Mesenteric fat pad (tissue), 1 donor: ENCODE measurements around the gene SMDT1. TPM values are rescaled to one million over a fixed set of nuclear protein-coding genes. Genes with fewer than 3 reads are reported as not detected.
A peak's percentile ranks its signal among the peaks of the same experiment; 100 is the strongest.

Experiments
- DNase-seq: peaks from one replicate; pipeline ENCODE4 v3.0.0-alpha.2; 2020; ENCODE audit warnings: low spot score
- long read RNA-seq: library from polyadenylated mRNA; unstranded; transcript quantifications from one replicate; pipeline ENCODE4 v2.0.0, GENCODE V29; 2020
- total RNA-seq: library from RNA; stranded (reverse); fragmentation: NEBNext Ultra II Directional; extraction: Animal tissue kit (Norgen Biotek cat#: 25700); gene quantifications from one replicate; pipeline ENCODE4 v1.2.1, GENCODE V29; 2021
- donor health status: DM: yes; HTN: yes; CAD: no.

The SMDT1 gene, protein sequence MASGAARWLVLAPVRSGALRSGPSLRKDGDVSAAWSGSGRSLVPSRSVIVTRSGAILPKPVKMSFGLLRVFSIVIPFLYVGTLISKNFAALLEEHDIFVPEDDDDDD
- total RNA-seq = 69.3 TPM
- long read RNA-seq, transcript SMDT1-201 (3 exons, 1,567 nt) = major isoform, 14 of 17 reads
- long read RNA-seq, partial matches to known transcripts = 0 of 17 reads
- long read RNA-seq, other reads (novel, unspliced or antisense) = 2 of 17 reads

DNA sequence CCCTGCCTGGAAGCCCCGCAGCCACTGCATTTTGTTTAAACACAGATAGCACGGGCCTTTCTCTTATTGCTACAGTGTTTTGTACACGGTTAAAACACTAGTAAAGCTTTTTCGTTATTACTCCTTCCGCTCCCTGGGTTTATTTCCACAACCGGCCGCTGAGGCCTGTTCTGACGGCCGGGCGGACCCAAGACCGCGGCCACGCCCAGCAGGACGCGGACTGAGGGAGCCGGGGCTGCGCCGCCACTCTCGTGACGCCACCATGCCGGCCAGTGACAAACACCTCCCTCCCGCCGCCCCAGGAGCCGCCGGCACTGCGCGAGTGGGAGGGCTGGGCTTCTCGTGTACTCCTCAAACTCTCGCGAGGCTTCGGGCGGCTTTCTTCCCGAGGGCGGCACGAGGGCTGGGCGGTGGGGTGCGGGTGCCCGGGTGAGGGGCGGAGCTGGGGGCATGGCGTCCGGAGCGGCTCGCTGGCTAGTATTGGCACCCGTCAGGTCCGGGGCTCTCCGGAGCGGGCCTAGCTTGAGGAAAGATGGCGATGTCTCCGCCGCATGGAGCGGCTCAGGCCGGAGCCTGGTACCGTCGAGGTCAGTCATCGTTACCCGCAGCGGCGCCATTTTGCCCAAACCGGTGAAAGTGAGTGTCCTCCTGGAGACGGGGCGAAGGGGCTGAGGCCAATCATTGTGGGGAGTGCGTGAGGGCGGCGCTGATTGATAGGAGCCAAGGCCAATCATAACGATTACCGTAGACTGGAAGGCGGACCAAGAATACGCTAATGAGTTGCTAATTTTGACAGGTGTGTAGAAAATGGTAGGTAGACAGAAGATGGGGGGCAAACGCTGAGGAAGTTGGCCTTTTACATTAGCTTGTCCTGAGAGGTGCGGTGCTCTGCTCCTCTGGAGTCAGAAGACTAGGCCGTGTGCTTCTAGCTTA lies at the start of gene SMDT1:
TSS of gene SMDT1 (plus strand) at position 382 of the 933 bp plus-strand sequence. CDS start at position 451, 69 bp downstream.
- DNase-seq = peak; percentile 99

DNA sequence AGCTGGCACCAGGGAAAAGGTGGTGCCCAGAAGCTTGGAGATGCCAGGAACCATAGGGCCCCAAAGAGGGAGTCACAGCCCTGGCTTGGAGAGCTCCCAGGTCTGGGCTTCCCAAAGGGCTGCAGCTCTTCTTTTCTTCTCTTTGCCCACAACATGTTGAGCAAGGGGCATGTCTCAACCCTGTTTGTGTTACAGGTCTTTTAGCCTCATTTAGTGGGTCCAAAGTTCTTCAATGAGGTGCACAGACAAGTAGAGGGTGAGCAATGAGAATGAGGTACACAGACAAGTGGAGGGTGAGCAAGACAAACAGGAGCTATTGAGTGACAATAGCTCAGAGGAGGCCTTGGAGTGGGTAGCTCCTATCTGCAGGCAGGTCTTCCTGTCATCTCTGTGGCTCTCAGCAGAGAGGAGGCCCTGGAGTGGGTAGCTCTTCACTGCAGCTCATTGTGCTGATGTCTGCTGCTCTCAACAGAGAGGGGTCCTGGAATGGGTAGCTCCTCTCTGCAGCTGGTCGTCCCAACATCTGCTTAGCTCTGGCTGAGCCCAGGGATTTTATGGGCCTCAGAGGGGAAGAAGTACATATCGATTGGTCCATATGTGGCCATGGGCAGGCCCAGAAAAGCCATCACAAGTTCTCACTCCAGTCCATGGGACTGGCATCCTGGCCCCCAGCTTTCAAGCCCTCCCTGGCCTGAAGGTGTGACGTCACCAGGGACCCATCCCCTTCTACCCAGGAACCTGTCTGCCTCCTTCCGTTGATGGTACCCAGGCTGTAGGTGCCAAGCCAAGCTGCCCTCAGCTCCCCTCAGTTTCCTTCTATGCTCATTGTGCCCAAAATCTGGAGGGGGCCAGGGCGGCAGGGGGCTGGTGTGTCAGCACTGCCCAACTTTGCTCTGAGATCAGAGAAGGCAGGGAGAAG lies 46.0 kb upstream of the SMDT1 start:
- no peak for DNase-seq

DNA sequence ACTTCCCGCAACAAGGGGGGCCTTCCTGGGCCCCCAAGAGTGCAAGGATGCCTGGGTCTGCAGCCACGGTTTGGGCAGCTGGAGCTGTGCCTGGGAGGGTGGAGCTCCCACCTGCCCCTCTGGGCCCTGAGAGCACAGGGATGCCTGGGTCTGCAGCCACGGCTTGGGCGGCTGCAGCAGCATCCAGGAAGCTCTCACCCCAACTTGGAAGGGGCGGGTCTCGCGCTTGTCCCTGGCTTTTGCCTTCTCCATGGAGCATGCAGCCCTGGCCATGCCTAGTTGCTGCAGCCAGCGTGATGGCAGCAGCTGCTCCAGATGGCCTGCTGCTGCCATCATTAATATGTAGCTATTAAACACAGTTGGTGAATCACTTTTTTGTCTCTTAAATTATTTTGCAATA lies 44.2 kb upstream of the SMDT1 start:
- no peak for DNase-seq

DNA sequence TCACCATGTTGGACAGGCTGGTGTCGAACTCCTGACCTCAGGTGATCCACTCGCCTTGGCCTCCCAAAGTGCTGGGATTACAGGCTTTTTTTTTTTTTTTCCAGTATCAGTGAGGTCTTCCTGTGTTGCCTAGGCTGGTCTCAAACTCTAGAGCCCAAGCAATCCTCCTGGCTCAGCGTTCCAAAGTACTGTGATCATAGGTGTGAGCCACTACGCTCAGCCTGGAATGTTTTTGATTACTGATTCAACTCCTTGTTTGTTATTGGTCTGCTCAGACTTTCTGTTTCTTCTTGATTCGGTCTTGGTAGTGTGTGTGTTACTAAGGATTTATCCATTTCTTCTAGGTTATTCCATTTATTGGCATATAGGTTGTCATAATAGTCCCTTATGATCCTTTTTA lies 40.2 kb upstream of the SMDT1 start:
- DNase-seq = no peak

DNA sequence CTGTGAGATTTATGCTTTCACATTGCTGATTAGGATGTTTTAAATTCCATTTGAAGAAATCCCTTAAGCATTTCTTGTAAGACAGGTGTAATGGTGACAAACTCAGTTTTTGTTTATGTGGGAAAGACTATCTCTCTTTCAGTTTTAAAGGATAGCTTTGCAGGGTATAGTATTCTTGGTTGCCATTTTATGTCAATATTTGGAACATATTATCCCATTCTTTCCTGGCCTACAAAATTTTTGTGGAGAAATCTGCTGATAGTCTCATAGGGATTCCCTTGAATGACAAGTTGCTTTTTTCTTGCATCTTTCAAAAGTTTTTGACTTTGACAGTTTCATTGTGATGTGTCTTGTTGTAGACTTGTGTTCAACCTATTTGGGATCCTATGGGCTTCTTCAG lies 37.7 kb upstream of the SMDT1 start:
- DNase-seq = no peak

DNA sequence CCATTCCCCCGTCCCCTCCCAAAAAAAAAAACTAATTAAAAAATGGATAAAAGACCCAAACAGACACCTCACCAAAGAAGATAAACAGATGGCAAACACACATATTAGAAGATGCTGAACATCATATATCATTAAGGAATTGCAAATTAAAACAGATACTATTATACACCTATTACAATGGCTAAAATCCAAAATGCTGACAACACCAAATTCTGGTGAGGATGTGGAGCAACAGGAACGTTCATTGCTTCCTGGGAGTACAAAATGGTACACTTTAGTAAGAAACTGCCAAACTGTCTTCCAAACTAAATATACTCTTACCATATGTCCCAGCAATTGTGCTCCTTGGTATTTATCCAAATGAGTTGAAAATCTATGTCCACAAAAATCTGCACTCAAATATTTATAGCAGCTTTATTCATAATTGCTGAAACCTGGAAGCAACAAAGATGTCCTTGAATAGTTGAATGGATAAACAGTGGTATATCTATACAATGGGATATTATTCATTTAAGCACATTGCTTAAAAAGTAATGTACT lies 28.8 kb upstream of the SMDT1 start:
- DNase-seq = no peak

DNA sequence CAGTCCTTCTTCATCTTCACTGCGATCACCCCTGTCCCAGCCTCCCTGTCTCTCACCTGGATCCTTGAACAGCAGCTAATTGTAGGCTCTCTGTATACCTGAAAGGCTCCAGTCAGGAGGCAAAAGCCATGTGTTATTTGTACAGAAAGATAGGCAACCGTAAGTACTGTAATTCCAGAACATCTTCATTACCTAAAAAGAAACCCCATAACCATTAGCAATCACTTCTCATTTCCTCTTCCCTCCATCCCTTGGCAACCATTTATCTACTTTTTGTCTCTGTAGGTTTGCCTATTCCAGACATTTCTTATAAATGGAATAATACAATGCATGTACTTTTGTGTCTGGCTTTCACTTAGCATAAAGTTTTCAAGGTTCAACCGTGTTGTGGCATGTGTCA lies 26.7 kb upstream of the SMDT1 start:
- peak; percentile 14 for DNase-seq

DNA sequence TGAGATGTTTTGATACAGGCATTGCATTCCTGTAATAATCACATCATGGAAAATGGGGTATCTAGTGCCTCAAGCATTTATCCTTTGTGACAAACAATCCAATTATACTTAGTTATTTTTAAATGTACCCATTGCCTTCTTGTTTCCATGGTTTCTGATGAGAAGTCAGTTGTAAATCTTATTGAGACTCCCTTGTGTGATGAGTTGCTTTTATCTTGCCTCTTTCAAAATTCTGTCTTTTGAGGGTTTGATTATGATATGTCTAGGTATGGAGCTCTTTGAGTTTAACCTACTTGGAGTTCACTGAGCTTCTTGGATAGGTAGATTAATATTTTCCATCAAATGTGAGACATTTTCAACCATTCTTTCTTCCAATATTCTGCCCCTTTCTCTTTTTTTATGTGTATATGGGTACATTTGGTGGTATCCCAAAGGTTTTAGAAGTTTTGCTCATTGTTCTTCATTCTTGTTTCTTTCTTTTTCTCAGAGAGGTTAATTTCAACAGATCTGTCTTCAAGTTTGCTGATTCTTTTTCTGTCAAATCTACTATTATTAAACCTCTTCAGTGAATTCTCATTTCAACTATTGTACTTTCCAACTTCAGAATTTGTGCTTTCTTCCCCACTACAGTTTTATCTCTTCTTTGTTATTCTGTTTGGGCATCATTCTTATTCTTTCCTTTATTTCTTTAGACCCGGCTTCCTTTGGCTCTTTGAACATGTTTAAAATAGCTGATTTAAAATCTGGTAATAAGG lies 22.6 kb upstream of the SMDT1 start:
- no peak for DNase-seq

DNA sequence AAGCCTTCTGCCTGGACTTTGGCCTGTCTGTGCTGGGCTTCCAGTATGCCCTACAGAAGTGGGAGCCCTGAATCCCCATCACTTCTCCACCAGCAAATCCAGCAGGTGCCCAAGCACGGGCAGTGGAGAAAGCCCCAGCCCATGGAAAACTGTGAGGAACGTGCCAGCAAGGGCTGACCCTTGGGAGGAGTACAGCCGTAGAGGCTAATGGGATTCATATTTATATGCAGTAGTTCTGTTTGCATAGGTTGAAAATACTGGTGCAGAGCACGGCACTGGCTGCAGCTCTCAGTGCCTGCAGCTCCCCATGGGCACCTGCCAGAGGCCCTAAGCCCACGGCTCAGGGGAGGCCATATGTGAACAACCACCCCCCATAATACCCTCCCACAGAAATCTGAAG lies 19.0 kb upstream of the SMDT1 start:
- DNase-seq = peak; percentile 62

DNA sequence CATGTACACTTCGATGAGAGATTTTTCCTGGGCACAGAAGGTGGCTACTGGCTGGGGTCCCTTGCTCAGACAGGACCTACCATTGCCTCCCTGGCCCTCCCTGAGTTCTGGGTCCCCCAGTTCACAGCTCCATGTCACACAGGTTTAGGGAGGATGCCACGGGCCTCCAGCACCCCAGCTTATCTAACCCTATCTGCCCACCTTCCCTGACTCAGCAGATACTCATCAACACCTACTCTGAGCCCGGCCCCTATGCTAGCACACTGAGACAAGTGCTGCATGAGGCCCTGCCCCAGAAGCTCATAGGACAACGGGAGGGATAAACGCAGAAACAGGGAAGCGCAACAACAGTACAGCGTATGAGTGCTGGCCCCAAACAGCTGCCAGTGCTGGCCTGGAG lies 18.5 kb upstream of the SMDT1 start:
- no peak for DNase-seq

DNA sequence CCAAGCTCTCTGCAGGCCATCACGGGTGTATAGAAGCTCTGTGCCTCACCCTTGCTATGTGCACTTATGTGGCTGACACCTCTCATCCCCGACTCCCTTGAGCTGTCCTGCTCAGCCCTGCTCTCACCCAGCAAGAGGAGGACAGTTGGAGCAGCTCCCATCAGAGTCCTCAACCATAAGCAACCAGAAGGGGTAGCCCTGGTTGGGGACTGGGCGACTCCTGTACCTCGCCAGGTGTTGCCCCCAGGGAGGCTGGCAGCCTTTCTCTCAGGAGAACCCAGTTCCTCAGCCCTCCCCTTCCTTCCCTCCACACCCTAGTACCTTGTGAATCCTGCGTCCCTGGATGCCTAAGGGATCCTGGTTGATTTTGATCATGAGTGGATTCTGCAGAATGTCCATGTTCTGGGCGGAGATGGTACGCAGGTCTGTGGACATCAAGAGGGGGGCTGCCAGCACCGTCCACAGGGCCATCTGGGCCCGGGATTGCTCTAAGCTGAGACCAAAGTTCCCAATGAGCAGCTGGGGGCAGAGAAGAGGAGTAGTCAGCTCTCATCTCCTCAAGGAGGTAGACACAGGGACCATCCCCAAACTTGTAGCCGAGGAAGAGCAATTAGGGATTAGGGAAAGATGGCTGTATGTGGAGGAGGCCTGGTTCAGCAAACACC lies 16.9 kb upstream of the SMDT1 start:
- peak; percentile 55 for DNase-seq

DNA sequence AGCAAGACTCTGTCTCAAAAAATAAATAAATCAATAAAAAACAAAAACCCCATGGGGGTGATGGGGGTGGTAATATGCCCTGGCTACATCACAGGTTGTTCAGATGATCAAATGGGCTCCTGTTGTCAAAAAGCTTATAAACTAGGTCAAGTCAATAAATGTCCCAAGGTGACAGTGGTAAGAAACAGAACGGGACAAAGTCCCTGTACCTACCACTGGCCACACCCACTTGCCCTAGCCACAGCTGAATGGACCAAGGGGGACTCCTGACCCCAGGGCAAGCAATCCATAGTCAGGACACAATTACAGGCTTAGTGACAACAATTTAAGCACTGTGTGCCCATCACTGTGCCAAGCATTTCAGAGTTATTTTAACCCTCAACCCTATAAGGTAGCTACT lies 14.9 kb upstream of the SMDT1 start:
- DNase-seq = peak; percentile 39

DNA sequence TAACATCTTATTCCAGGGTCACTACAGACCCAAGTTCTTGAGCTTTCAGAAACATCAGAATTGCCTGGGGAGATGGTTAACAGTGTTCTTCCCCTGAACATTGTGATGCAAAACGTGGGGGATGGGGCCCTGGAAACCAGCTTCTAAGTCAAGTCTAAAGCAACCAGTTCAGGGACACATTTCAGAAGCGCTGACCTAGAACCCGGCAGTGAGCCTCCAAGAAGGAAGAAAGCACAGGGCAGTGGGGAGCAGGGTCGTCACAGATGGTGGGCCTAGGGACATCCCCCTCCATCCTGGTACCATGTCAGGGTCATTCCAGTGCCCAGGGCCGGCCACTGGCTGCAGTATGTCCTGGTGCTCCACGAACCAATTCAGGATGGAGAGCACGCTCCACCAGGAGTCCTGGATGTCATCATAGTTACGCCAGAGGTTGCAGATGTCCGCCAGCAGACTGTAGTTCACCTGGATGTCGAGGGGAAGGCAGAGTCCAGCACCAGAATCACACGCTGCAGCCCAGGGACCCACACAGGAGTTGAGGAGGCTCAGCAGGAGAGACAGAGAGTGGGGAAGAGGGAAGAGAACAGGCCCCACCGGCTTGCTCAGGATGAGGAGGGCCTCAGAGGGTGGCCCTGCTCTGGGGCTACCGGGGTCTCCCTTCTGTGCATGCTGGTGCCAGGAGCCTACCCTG lies 13.9 kb upstream of the SMDT1 start:
- DNase-seq = peak; percentile 76

DNA sequence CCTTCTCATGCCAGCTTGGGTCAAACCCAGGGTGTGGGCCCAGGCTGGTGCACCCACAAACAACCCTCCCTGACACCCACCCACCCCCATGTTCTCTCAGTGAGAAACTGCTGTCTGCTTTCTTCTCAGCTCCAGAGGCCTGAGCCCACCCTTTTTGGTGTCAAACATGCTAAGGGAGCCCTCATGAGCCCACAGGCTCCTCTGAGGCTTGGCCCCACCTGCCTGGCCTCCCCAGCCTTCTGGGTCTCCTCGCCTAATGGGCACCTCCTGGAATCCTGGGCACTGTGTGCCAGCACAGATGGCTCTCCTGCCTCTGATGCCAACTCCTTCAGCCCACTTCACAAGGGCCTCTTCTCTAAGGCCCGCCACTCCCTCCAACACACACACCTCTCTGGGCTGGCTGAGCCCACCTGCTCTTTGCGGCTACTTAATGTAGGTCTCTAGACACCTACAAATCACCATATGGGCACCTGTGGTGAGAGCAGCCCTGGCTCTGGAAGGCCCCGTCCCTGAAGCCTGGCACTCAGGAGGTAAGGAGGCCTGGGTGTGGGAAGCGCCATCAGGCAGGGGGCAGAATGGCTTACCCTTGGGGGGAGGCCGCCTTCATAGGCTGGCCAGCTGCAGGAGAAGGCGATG lies 13.3 kb upstream of the SMDT1 start:
- DNase-seq = peak; percentile 62

DNA sequence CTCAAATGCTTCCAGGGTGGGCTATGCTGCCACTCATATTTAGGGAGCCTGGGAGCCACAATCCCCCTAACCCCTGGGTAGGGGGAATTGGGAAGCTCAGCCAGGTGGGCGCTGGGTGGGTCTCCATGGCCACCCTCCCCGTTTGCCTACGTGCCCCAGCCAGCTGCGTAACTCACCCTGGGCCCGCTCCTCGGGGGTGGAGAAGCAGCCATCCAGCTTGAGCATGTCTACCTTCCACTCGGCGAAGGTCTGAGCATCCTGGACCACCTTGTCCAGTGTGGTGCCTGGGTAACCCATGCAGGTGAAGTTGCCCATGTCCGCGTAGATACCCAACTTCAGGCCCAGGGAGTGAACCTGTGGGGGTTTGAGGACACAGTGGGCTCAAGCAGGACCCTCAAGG lies 12.6 kb upstream of the SMDT1 start:
- peak; percentile 72 for DNase-seq

DNA sequence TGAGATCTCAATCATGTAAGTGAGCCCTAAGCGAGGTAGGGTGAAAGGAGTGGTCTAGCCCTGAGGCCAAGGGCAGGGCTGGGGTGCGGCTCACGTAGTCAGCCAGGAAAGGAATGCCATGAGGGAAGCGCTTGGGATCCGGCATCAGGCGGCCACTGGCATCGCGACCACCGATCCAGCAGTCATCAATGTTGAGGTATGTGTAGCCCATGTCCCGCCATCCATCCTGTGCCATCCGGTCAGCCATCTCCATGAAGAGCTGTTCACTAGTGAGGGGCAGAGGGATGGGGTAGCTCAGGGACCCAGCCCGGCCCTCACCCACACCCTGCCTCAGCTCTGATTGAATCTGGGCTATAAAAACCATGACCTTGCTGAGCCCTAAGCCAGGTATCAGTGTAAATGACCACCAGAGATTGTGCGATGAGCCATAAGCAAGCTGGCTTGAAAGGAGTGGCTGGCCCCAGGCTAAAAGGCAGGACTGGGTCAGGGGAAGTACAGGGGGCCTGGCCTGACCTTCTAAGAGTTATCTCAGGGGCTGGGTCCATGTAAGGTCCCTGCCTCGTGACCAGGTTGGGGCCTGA lies 11.7 kb upstream of the SMDT1 start:
- DNase-seq = peak; percentile 65

DNA sequence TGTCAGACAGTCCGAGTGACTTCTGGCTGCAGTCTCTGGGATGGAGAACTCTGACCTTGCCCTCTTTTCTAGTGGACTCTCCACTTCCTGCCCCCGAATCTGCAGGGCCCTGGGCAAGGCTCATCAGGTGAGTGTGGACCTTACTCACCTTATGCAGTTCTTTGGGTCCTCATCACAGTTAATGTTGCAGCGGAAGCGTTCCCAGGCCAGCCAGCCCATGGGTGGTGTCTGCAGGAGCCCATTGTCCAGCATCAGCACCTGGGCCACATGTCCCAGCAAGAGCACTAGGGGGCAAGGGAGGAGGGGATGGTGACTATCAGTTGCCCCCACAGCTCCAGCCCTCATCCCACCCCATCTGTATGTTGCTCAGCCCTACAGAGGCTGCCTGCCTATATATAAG lies 11.2 kb upstream of the SMDT1 start:
- DNase-seq = peak; percentile 59

DNA sequence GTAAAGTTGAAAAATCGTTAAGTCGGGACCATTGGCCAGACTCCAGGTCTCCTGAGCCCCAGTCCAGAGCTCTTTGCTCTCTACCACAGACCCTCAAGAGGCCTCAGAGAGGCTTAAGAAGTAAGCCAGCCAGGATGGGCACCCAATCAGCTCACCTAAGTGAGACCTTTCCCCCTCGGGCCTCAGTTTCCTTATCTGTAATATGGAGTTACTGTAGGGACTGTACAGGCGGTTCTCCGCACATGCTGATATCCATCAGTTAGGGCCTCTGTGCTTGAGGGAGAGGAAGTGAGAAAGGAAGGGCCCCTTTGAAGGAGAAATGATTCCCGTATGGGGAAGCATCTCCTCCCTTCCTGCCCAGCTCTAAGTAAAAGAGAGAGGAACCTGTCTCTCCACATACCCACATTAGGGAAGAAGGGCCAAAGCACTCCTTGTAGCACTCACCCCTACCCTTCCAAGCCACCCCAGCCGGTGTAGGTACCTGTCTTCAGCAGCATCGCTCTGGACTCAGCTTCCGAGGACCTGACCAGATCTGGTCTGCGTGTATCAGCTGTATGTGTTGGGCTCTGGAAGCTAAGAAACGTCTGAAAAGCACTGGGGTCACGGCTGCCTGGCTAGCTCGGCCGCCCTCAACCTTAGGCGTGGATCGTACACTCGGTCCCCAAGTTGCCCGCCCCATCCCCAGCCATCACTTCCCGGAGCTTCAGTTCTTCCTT lies 9.5 kb upstream of the SMDT1 start:
- DNase-seq = peak; percentile 28
